HepG2 (cell line): ENCODE results near the gene KIF9. TPM values are rescaled to one million over a fixed set of nuclear protein-coding genes. Genes with fewer than 3 reads are reported as not detected.

Experiments used
- FIP1L1 ChIP-seq: fragments of 200-400 bp; formaldehyde crosslinking; IDR thresholded peaks from 2 replicates; pipeline ENCODE4 v1.6.1; 2018; ENCODE audit warnings: low read depth, mild to moderate bottlenecking, low read length, moderate library complexity, borderline replicate concordance; ENCODE audit not compliant: insufficient read depth
- ISX ChIP-seq: sonication (generic); formaldehyde crosslinking; conservative IDR thresholded peaks from 2 replicates; pipeline ENCODE4 v1.5.0; 2020; ENCODE audit warnings: missing genetic modification reagents
- KLF13 ChIP-seq: sonication (generic); formaldehyde crosslinking; IDR thresholded peaks from 2 replicates; pipeline ENCODE4 v1.4.0; 2020; ENCODE audit warnings: mild to moderate bottlenecking, missing genetic modification reagents
- KMT2B ChIP-seq: IDR thresholded peaks from 2 replicates; pipeline ENCODE4 v1.6.1; 2016; ENCODE audit warnings: missing genetic modification reagents, missing compliant biosample characterization
- PITX1 ChIP-seq: sonication (generic); formaldehyde crosslinking; IDR thresholded peaks from 2 replicates; pipeline ENCODE4 v1.5.1; 2020; ENCODE audit warnings: mild to moderate bottlenecking, missing genetic modification reagents
- PPARG ChIP-seq: conservative IDR thresholded peaks from 2 replicates; pipeline ENCODE4 v1.6.1; 2016; ENCODE audit warnings: missing biosample characterization, missing genetic modification reagents
- PRMT3 ChIP-seq: sonication (generic); formaldehyde crosslinking; IDR thresholded peaks from 2 replicates; pipeline ENCODE4 v1.8.1; 2022; ENCODE audit warnings: low read depth, mild to moderate bottlenecking, moderate library complexity, missing genetic modification reagents, borderline replicate concordance
- RFX1 ChIP-seq: fragments of 450-650 bp; IDR thresholded peaks from 2 replicates; pipeline ENCODE4 v1.6.1; 2017
- YY1 ChIP-seq: IDR thresholded peaks from 2 replicates; pipeline ENCODE4 v1.6.1; 2011; ENCODE audit warnings: low read length, low read depth, moderate library complexity, mild to moderate bottlenecking; ENCODE audit not compliant: insufficient read depth, insufficient replicate concordance
- ZNF20 ChIP-seq: sonication (generic); formaldehyde crosslinking; IDR thresholded peaks from 2 replicates; pipeline ENCODE4 v1.4.0; 2020; ENCODE audit warnings: mild to moderate bottlenecking, moderate library complexity, missing genetic modification reagents
- ZNF207 ChIP-seq: fragments of 450-650 bp; IDR thresholded peaks from 2 replicates; pipeline ENCODE4 v1.6.1; 2016; ENCODE audit warnings: antibody characterized with exemption, borderline replicate concordance
- ZNF263 ChIP-seq: sonication (generic); formaldehyde crosslinking; IDR thresholded peaks from 2 replicates; pipeline ENCODE4 v1.4.0; 2020; ENCODE audit warnings: missing genetic modification reagents
- ZNF33B ChIP-seq: sonication (generic); formaldehyde crosslinking; IDR thresholded peaks from 2 replicates; pipeline ENCODE4 v1.5.1; 2020; ENCODE audit warnings: mild to moderate bottlenecking, missing genetic modification reagents
- ZNF446 ChIP-seq: sonication (generic); formaldehyde crosslinking; IDR thresholded peaks from 2 replicates; pipeline ENCODE4 v1.5.0; 2020; ENCODE audit warnings: mild to moderate bottlenecking, missing genetic modification reagents
- ZNF501 ChIP-seq: sonication (generic); formaldehyde crosslinking; IDR thresholded peaks from 2 replicates; pipeline ENCODE4 v1.5.1; 2020; ENCODE audit warnings: mild to moderate bottlenecking, moderate library complexity, missing genetic modification reagents
- polyA plus RNA-seq, 8 experiments: library from polyadenylated mRNA; depleted of rRNA in 3 of 8; stranded (reverse) in 7 of 8; unstranded in 1 of 8; fragments of >200 nt; fragmentation: Illumina TruSeq in 4 of 8; extraction: Trizol in 4 of 8; gene quantifications; 2 replicates each; pipeline versions ENCODE4 v1.2.1 to v1.2.3, GENCODE V29; 2011 to 2016; ENCODE audit warnings: low read depth in 4 of 8, missing spikeins in 1 of 8, mixed read lengths in 1 of 8; ENCODE audit not compliant: insufficient read depth in 1 of 8
- total RNA-seq, 5 experiments: library from RNA; depleted of rRNA; stranded (reverse); fragments of >200 nt; fragmentation: Illumina TruSeq; extraction: Trizol; gene quantifications; 2 replicates each; pipeline ENCODE4 v1.2.3, GENCODE V29; 2016; ENCODE audit warnings: low read depth in 1 of 5
- TF ChIP-seq, protein P1 (sequence below): sonication (generic); formaldehyde crosslinking; IDR thresholded peaks from 2 replicates; pipeline ENCODE4 v1.4.0; 2020; ENCODE audit warnings: missing genetic modification reagents
- TF ChIP-seq, protein P2 (sequence below): sonication (generic); formaldehyde crosslinking; IDR thresholded peaks from 2 replicates; pipeline ENCODE4 v1.4.0; 2020; ENCODE audit warnings: mild to moderate bottlenecking, missing genetic modification reagents
- TF ChIP-seq, protein P3 (sequence below): sonication (generic); formaldehyde crosslinking; IDR thresholded peaks from 2 replicates; pipeline ENCODE4 v1.4.0; 2020; ENCODE audit warnings: mild to moderate bottlenecking, missing genetic modification reagents, borderline replicate concordance
- TF ChIP-seq, protein P4 (sequence below): sonication (generic); formaldehyde crosslinking; conservative IDR thresholded peaks from 2 replicates; pipeline ENCODE4 v1.4.0; 2020; ENCODE audit warnings: missing genetic modification reagents

Gene KIF9
- total and polyA plus RNA-seq, 2 of the 13 experiments (the other 11 are each of a cell fraction or from before 2014, with no cell fraction given), result 5.1 to 16.9 TPM

DNA sequence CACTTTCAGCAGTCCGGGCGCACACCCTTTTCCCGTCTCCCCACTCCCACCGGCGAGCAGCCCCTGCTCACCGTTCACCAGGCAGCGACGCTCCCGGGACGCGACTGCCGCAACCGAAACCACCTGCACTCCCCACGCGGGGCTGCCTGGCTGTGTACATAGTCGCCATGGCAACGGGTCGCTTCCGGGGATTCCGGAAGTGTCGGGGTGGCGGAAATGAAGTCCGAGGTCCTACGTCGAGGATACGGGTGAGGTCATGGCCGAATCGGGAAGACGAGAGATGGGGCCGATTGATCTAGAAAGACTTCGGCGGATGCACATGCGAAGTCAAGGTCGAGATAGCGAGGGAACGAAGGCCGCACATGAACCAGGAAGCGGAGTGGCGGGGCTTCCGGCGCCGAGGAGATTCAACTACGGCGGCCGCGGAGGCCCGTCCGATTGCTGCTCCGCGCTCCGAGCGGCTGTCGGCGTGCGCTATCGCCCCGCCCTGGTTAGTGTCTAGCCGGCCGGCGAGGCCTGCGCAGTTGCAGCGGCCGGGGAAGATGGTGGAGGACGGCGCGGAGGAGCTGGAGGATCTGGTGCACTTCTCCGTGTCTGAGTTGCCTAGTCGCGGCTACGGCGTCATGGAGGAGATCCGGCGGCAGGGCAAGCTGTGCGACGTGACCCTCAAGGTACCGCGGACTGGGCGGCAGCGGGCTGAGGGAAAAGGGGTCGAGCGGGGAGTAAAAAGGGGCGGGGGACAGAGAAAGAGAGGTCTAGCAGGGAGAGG is at the start of gene KIF9, which contains the start of gene KLHL18 (continued):
- TF ChIP-seq, protein P1, sequence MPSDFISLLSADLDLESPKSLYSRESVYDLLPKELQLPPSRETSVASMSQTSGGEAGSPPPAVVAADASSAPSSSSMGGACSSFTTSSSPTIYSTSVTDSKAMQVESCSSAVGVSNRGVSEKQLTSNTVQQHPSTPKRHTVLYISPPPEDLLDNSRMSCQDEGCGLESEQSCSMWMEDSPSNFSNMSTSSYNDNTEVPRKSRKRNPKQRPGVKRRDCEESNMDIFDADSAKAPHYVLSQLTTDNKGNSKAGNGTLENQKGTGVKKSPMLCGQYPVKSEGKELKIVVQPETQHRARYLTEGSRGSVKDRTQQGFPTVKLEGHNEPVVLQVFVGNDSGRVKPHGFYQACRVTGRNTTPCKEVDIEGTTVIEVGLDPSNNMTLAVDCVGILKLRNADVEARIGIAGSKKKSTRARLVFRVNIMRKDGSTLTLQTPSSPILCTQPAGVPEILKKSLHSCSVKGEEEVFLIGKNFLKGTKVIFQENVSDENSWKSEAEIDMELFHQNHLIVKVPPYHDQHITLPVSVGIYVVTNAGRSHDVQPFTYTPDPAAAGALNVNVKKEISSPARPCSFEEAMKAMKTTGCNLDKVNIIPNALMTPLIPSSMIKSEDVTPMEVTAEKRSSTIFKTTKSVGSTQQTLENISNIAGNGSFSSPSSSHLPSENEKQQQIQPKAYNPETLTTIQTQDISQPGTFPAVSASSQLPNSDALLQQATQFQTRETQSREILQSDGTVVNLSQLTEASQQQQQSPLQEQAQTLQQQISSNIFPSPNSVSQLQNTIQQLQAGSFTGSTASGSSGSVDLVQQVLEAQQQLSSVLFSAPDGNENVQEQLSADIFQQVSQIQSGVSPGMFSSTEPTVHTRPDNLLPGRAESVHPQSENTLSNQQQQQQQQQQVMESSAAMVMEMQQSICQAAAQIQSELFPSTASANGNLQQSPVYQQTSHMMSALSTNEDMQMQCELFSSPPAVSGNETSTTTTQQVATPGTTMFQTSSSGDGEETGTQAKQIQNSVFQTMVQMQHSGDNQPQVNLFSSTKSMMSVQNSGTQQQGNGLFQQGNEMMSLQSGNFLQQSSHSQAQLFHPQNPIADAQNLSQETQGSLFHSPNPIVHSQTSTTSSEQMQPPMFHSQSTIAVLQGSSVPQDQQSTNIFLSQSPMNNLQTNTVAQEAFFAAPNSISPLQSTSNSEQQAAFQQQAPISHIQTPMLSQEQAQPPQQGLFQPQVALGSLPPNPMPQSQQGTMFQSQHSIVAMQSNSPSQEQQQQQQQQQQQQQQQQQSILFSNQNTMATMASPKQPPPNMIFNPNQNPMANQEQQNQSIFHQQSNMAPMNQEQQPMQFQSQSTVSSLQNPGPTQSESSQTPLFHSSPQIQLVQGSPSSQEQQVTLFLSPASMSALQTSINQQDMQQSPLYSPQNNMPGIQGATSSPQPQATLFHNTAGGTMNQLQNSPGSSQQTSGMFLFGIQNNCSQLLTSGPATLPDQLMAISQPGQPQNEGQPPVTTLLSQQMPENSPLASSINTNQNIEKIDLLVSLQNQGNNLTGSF (CRISPR knock-in tag), result no peak
- TF ChIP-seq ZNF446 (CRISPR knock-in tag) (0 out of 2 replicates have a peak, but pooled peaks have one; percentile 73), KMT2B (CRISPR knock-in tag) (peak; percentile 99), PITX1 (CRISPR knock-in tag) (no peak), ZNF20 (CRISPR knock-in tag) (no peak), YY1 (peak; percentile 83), ISX (CRISPR knock-in tag) (no peak), KLF13 (CRISPR knock-in tag) (no peak), ZNF207 (no peak), ZNF501 (peak; percentile 96), ZNF263 (CRISPR knock-in tag) (peak; percentile 91), ZNF33B (CRISPR knock-in tag) (no peak; the same call in 1 of the 2 replicates), FIP1L1 (no peak), RFX1 (peak; percentile 97), PPARG (CRISPR knock-in tag) (peak; percentile 68; the same call in 1 of the 2 replicates), PRMT3 (CRISPR knock-in tag) (no peak)
- TF ChIP-seq, protein P2, sequence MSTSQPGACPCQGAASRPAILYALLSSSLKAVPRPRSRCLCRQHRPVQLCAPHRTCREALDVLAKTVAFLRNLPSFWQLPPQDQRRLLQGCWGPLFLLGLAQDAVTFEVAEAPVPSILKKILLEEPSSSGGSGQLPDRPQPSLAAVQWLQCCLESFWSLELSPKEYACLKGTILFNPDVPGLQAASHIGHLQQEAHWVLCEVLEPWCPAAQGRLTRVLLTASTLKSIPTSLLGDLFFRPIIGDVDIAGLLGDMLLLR, result peak; percentile 95; the same call in 1 of the 2 replicates
- TF ChIP-seq, protein P3, sequence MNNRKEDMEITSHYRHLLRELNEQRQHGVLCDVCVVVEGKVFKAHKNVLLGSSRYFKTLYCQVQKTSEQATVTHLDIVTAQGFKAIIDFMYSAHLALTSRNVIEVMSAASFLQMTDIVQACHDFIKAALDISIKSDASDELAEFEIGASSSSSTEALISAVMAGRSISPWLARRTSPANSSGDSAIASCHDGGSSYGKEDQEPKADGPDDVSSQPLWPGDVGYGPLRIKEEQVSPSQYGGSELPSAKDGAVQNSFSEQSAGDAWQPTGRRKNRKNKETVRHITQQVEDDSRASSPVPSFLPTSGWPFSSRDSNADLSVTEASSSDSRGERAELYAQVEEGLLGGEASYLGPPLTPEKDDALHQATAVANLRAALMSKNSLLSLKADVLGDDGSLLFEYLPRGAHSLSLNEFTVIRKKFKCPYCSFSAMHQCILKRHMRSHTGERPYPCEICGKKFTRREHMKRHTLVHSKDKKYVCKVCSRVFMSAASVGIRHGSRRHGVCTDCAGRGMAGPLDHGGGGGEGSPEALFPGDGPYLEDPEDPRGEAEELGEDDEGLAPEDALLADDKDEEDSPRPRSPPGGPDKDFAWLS (CRISPR knock-in tag), result no peak
- TF ChIP-seq, protein P4, sequence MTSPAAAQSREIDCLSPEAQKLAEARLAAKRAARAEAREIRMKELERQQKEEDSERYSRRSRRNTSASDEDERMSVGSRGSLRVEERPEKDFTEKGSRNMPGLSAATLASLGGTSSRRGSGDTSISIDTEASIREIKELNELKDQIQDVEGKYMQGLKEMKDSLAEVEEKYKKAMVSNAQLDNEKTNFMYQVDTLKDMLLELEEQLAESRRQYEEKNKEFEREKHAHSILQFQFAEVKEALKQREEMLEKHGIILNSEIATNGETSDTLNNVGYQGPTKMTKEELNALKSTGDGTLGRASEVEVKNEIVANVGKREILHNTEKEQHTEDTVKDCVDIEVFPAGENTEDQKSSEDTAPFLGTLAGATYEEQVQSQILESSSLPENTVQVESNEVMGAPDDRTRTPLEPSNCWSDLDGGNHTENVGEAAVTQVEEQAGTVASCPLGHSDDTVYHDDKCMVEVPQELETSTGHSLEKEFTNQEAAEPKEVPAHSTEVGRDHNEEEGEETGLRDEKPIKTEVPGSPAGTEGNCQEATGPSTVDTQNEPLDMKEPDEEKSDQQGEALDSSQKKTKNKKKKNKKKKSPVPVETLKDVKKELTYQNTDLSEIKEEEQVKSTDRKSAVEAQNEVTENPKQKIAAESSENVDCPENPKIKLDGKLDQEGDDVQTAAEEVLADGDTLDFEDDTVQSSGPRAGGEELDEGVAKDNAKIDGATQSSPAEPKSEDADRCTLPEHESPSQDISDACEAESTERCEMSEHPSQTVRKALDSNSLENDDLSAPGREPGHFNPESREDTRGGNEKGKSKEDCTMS (CRISPR knock-in tag), result no peak
